IPS-18a (cell line): ENCODE results near the gene DCTN3.

Experiments
- H3K27ac ChIP-seq: one replicate; pipeline ENCODE4 v1.5.1; 2013; ENCODE audit warnings: low read length
- H3K27me3 ChIP-seq: one replicate; pipeline ENCODE4 v1.6.1; 2013; ENCODE audit warnings: mild to moderate bottlenecking, low read length; ENCODE audit not compliant: control insufficient read depth, insufficient read depth
- H3K36me3 ChIP-seq: one replicate; pipeline ENCODE4 v1.6.1; 2013; ENCODE audit warnings: low read depth, low read length; ENCODE audit not compliant: control insufficient read depth
- H3K4me1 ChIP-seq: one replicate; pipeline ENCODE4 v1.6.1; 2013; ENCODE audit warnings: low read depth, low read length; ENCODE audit not compliant: control insufficient read depth
- H3K4me3 ChIP-seq: one replicate; pipeline ENCODE4 v1.5.1; 2013; ENCODE audit warnings: low read length
- H3K9ac ChIP-seq: one replicate; pipeline ENCODE4 v1.6.1; 2013; ENCODE audit warnings: mild to moderate bottlenecking, low read length, moderate library complexity
- H3K9me3 ChIP-seq: one replicate; pipeline ENCODE4 v1.6.1; 2013; ENCODE audit warnings: low read depth, low read length; ENCODE audit not compliant: control insufficient read depth

DCTN3 gene

GRCh38 chr9:34620061-34620994 lies at the start of gene DCTN3:
Gene DCTN3, minus strand, starts transcription at chr9:34620495. Its CDS starts 31 bp downstream, at chr9:34620464.
- no peak within 1 kb of the TSS for H3K27ac ChIP-seq

DNA sequence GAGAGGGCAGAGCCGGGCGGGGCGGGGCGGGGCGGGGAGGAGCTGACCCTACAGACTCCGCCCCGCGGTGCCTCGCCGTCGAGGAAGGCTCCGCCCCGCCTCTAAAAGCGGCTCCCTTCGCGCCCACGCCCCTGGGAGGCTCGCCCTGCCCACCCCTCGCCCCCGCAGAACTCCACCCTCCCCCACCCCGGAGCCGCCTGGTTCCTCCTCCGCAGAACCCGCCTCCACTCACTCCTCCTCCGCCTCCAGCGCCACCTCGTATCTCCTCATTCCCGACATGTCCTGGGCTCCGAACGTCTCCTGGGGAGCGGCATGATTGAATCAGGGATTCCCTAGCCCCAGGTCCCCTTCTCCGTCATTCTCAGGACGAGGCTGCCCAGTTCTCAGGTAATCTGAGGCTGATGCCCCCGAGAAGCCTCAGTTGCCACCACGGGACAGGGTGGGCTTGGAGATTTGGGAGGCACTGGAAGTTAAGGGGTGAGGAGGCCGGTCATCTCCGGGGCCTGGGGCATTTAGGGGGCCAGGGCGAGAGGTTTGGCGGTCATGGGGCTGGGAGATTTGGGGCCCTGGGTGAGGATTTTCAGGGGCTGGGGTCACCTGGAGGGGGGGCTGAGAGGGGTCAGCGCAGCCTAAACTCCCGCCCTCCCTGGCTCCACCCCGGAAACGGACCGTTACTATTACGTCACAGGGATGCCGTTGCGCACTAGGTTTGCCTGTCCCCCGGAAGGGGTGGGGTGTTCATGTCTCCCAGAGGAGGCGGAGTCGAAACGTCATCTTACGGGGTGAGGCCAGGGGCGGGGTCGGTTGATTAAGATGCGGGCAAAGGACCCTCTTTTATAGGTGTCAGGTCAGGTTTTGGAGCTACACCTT lies 45.3 kb upstream of the DCTN3 start:
- H3K27me3 ChIP-seq = no peaks in the 10 kb centered on the region
- H3K4me1 ChIP-seq = peaks cover 4% of the 10 kb centered on the region
- H3K9ac ChIP-seq = peak overlapping the region; percentile 86
- H3K36me3 ChIP-seq = no peaks in the 10 kb centered on the region
- H3K27ac ChIP-seq = peak overlapping the region; percentile 86
- peak overlapping the region; percentile 89 for H3K4me3 ChIP-seq
- H3K9me3 ChIP-seq = no peaks in the 10 kb centered on the region

More at GRCh38 chr9:34620061-34620994, at the start of gene DCTN3:
- Histone ChIP-seq H3K9me3 (no peaks in the 10 kb centered on the region), H3K4me1 (no peaks in the 10 kb centered on the region), H3K9ac (peak within 1 kb of the TSS; percentile 57), H3K4me3 (peak within 1 kb of the TSS; percentile 79), H3K27me3 (peaks cover 25% of the 10 kb centered on the region), H3K36me3 (no peaks in the 10 kb centered on the region)

DNA sequence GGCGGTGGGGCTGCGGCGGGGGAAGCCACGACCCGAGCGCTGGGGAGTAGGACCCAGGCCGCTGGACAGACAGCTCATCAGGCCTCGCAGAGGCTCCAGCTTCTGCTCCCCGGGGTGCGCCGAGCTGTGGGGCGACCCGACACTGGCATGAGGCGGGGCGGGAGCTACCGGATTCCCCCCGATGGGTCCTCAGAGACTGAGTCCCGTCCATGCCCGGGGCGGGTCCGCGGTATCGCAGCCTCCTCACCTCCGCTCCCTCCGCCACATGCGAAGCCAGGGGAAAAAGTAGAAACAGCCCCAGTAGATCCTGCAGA lies 44.7 kb upstream of the DCTN3 start:
- H3K27me3 ChIP-seq = no peaks in the 10 kb centered on the region
- H3K27ac ChIP-seq = no peak overlapping the region
- H3K4me1 ChIP-seq = peaks cover 4% of the 10 kb centered on the region
- no peak overlapping the region for H3K9ac ChIP-seq
- peak overlapping the region; percentile 61 for H3K4me3 ChIP-seq
- no peaks in the 10 kb centered on the region for H3K36me3 ChIP-seq
- H3K9me3 ChIP-seq = no peaks in the 10 kb centered on the region

DNA sequence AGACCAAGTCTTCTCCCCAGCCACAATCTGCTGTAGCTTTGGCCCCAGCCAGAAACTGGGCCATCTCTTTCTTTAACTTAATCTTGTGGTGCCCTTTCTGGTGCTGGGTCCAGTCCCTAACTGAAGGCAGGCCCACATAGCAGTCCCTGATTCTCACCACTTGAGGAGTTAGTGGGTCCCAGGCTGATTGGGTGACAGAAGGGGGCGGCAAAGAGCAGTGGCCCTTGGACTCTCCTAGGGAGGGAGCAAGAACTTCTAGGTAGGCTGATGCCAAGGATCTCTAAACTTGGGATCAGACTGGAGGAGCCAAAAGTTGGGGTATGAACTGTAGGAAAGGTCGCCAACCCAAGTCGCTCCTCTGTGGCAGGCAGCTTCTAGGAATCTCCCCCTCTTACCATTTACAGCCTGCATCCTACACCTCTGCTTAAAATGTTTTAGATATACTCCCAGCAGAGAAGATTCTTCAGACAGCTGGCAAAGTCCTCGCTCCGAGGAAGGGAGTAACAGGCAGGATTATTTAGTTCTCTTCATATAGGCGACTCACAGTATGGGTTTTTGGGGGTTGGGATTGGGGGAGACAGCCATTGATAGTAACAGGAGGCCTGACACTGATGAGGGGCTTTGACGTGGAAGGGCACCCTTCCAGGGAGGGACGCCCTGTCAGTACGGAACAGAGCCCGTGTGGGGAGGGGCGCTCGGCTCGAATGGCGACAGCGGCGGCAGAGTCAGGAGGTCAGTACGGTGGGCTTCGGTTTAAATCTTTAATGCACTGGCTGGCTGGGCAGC lies 44.2 kb upstream of the DCTN3 start:
- no peak overlapping the region for H3K9ac ChIP-seq
- peak overlapping the region; percentile 61 for H3K4me3 ChIP-seq

DNA sequence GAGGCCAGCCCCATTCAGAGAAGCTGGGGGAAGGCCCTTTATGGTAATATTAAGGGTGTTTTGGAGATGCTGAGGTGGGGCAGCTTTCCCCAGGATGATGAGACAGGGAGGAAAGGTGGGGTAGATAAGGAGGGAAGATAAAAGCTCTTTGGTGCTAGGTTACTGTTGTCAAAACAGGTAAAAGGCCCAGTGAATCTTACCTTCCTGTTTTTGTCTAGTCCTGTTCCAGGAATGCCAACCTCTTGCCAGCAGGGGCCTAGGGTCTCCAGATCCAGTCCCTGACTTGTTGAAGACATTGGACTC lies 43.0 kb upstream of the DCTN3 start:
- no peaks in the 10 kb centered on the region for H3K27me3 ChIP-seq
- no peaks in the 10 kb centered on the region for H3K9me3 ChIP-seq
- no peak overlapping the region for H3K9ac ChIP-seq
- H3K36me3 ChIP-seq = no peaks in the 10 kb centered on the region
- no peak overlapping the region for H3K4me3 ChIP-seq
- H3K4me1 ChIP-seq = peaks cover 4% of the 10 kb centered on the region
- H3K27ac ChIP-seq = no peak overlapping the region

More for the DNA sequence above, 44.2 kb upstream of the DCTN3 start:
- no peaks in the 10 kb centered on the region for H3K27me3 ChIP-seq
- no peak overlapping the region for H3K27ac ChIP-seq
- no peaks in the 10 kb centered on the region for H3K9me3 ChIP-seq
- H3K4me1 ChIP-seq = peaks cover 4% of the 10 kb centered on the region
- H3K36me3 ChIP-seq = no peaks in the 10 kb centered on the region

- H3K9ac ChIP-seq = no peak within 1 kb of the TSS
- H3K36me3 ChIP-seq = no peaks in the 10 kb centered on the region
- H3K27ac ChIP-seq = no peak within 1 kb of the TSS
- H3K4me1 ChIP-seq = peaks cover 4% of the 10 kb centered on the region
- H3K9me3 ChIP-seq = no peaks in the 10 kb centered on the region
- no peaks in the 10 kb centered on the region for H3K27me3 ChIP-seq
- H3K4me3 ChIP-seq = no peak within 1 kb of the TSS
Observed at GRCh38 chr9:34662526-34663302, 42.4 kb upstream of the DCTN3 start, which contains the start of gene CCL27. Gene CCL27, minus strand, starts transcription at chr9:34662657. Its CDS starts 24 bp downstream, at chr9:34662633.

DNA sequence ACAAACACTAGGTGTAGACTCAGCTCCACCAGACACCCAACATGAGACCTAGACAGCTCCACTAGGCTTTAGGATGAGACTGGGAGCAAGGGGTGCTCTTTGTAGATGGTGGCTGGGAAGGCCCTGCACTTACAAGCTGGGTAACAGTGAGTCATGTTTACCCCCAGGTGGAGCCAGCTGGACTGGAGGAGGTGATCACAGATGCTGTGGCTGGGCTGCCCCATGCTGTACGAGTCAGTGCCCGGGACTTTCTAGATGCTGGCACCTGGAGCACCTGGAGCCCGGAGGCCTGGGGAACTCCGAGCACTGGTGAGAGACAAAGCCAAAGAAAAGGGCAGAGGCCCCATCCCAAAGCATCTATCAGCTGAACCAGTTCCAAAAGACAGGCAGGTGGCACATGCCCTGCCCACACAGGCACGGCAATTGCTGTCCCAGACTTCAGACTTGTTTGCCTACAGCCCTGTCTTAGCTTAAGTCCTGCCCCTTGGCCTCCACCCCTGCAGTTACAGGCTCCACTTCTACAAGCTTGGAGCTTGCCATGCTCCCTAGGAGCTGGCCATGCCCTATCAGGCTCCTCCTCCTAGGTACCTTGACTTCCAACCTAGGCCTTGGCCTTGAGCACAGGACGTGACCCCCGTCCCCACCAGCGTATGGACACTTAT lies 39.4 kb upstream of the DCTN3 start:
- no peak overlapping the region for H3K9ac ChIP-seq
- H3K36me3 ChIP-seq = no peaks in the 10 kb centered on the region
- no peak overlapping the region for H3K27ac ChIP-seq
- H3K4me1 ChIP-seq = peaks cover 3% of the 10 kb centered on the region
- H3K4me3 ChIP-seq = no peak overlapping the region
- H3K9me3 ChIP-seq = no peaks in the 10 kb centered on the region
- H3K27me3 ChIP-seq = no peaks in the 10 kb centered on the region

DNA sequence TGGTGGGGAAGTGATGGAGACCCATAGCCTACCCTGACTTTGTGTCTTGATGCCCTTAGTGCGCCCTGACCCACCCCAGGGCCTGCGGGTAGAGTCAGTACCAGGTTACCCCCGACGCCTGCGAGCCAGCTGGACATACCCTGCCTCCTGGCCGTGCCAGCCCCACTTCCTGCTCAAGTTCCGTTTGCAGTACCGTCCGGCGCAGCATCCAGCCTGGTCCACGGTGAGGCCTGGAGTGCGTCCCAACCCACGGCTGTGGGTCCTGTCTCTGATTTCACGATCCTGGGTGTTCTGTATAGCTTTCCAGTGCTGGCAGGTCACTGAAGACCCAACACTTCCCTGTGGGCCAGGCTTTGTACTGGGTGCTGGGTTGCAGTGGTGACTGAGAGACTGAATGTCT lies 38.2 kb upstream of the DCTN3 start:
- Histone ChIP-seq H3K27me3 (no peaks in the 10 kb centered on the region), H3K36me3 (no peaks in the 10 kb centered on the region), H3K4me3 (no peak overlapping the region), H3K9me3 (no peaks in the 10 kb centered on the region), H3K27ac (no peak overlapping the region), H3K4me1 (peaks cover 8% of the 10 kb centered on the region), H3K9ac (no peak overlapping the region)

DNA sequence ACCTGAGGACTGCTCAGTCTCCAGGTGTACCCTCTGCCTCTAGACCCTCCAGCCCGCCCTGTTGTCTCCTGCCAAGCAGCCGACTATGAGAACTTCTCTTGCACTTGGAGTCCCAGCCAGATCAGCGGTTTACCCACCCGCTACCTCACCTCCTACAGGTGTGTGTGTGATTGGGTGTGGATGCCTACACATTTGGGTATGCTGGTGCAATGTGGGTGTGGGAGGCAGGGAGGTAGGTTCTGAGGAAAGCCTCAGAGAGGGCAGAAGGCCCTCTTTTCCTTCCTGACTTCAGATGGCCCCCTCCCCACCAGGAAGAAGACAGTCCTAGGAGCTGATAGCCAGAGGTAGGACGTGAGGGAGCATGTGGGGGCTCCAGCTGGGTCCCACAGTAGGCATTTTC lies 36.7 kb upstream of the DCTN3 start:
- H3K27me3 ChIP-seq = no peaks in the 10 kb centered on the region
- H3K4me3 ChIP-seq = no peak overlapping the region
- H3K4me1 ChIP-seq = peaks cover 22% of the 10 kb centered on the region
- no peak overlapping the region for H3K9ac ChIP-seq
- no peak overlapping the region for H3K27ac ChIP-seq
- H3K9me3 ChIP-seq = no peaks in the 10 kb centered on the region
- no peaks in the 10 kb centered on the region for H3K36me3 ChIP-seq

GRCh38 chr9:34655394-34655793 lies 35.1 kb upstream of the DCTN3 start:
- H3K4me3 ChIP-seq = no peak overlapping the region
- no peak overlapping the region for H3K9ac ChIP-seq
- no peak overlapping the region for H3K27ac ChIP-seq
- no peaks in the 10 kb centered on the region for H3K36me3 ChIP-seq
- H3K4me1 ChIP-seq = peaks cover 27% of the 10 kb centered on the region
- H3K27me3 ChIP-seq = no peaks in the 10 kb centered on the region
- H3K9me3 ChIP-seq = no peaks in the 10 kb centered on the region
